Aorta (tissue), 5 donors: ENCODE measurements around the gene PCDHB15. TPM values are rescaled to one million over a fixed set of nuclear protein-coding genes. Genes with fewer than 3 reads are reported as not detected.
A peak's percentile ranks its signal among the peaks of the same experiment; 100 is the strongest.
"Not testable (repeated sequence)": the region's sequence is repeated elsewhere in the genome, so short reads cannot be mapped to it uniquely, and the experiment has no call there.

Experiments
- ATAC-seq: fragments of 200-7000 bp; cut with Tn5 transposase; one replicate; pipeline ENCODE4 v1.9.1; 2022; ENCODE audit warnings: moderate library complexity; ENCODE audit not compliant: low FRiP score
- DNase-seq, 2 donors: peaks; one replicate each; pipeline ENCODE4 v3.0.0-alpha.2; 2020
- H3K27ac ChIP-seq, 2 donors: one replicate each; pipeline ENCODE4 v1.5.1; 2013; ENCODE audit warnings: low read length in 2 of 2, mild to moderate bottlenecking in 2 of 2, moderate library complexity in 2 of 2, control low read depth in 1 of 2, inconsistent platforms in 1 of 2, low read depth in 1 of 2
- H3K27me3 ChIP-seq, 2 donors: one replicate each; pipeline ENCODE4 v1.6.1; 2013; ENCODE audit warnings: control low read depth in 1 of 2, low read length in 1 of 2, mild to moderate bottlenecking in 1 of 2, moderate library complexity in 1 of 2; ENCODE audit not compliant: insufficient read depth in 2 of 2, control insufficient read depth in 1 of 2
- H3K36me3 ChIP-seq, 2 donors: one replicate each; pipeline ENCODE4 v1.6.1; 2013; ENCODE audit warnings: control low read depth in 1 of 2, low read length in 1 of 2, mild to moderate bottlenecking in 1 of 2; ENCODE audit not compliant: insufficient read depth in 2 of 2, control insufficient read depth in 1 of 2
- H3K4me1 ChIP-seq, 2 donors: one replicate each; pipeline ENCODE4 v1.6.1; 2013; ENCODE audit warnings: low read length in 2 of 2, control low read depth in 1 of 2, mild to moderate bottlenecking in 1 of 2, moderate library complexity in 1 of 2; ENCODE audit not compliant: insufficient read depth in 2 of 2, control insufficient read depth in 1 of 2
- H3K4me3 ChIP-seq, 2 donors: one replicate each; pipeline ENCODE4 v1.5.1; 2013; ENCODE audit warnings: low read length in 2 of 2, control low read depth in 1 of 2, mild to moderate bottlenecking in 1 of 2
- H3K9me3 ChIP-seq: one replicate; pipeline ENCODE4 v1.6.1; 2013; ENCODE audit warnings: mild to moderate bottlenecking, low read length; ENCODE audit not compliant: control insufficient read depth
- WGBS, 2 donors: extraction: QIAGEN DNeasy Blood & Tissue Kit; methylation state at CpG; one replicate each; pipeline ENCODE4 v1.1.7; 2013; 5-methylcytosine and 5-hydroxymethylcytosine counted together
- intact Hi-C, 2 donors: fragments of 100-400 bp; cut with DNase I; formaldehyde crosslinking; loops; one replicate each; pipeline versions ENCODE4 v1.14.2 to v1.15.0; 2022
- polyA plus RNA-seq, 2 donors: library from polyadenylated mRNA; stranded (reverse); fragments of 200-250 nt; gene quantifications; one replicate each; pipeline ENCODE4 v1.2.3, GENCODE V29; 2013
- total RNA-seq, 2 donors: library from RNA; stranded (reverse); fragmentation: NEBNext Ultra II Directional; extraction: Animal tissue kit (Norgen Biotek cat#: 25700); gene quantifications; one replicate each; pipeline ENCODE4 v1.2.1, GENCODE V29; 2021
- donor health status: healthy with polysubstance abuse.
- donor health status: Bipolar disorder and iron deficiency.
- donor health status: DM: no; HTN: no; CAD: no.
- donor health status: DM: no; HTN: no; CAD: no.
- donor health status: DM: yes; HTN: yes; CAD: no.

Gene PCDHB15
- total and polyA plus RNA-seq, 4 donors: 4.4 to 12.1 (median 9.8) TPM

DNA sequence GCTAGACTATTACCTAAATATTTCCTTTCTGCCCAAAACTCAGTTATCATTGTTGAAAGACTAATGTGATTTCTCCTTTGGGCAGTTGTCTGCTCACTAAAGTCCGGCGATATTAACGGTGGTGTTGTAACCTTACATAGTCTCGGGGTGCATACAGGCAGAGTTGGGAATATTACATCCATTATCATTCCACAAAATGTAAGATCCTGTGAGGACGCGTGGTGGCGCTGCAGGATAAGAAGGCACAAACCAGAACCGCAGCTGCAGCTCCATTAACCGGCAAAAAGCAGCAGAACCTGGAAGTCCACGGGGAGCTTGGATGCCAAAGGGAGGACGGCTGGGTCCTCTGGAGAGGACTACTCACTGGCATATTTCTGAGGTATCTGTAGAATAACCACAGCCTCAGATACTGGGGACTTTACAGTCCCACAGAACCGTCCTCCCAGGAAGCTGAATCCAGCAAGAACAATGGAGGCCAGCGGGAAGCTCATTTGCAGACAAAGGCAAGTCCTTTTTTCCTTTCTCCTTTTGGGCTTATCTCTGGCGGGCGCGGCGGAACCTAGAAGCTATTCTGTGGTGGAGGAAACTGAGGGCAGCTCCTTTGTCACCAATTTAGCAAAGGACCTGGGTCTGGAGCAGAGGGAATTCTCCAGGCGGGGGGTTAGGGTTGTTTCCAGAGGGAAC lies 31.4 kb upstream of the PCDHB15 start, which contains the start of gene PCDHB13:
Gene PCDHB13 (plus strand): TSS at position 264 of the 684 bp plus-strand sequence. CDS start 205 bp downstream, at position 469.
- intact Hi-C loops, H3K27me3 ChIP-seq, H3K36me3 ChIP-seq, DNase-seq, ATAC-seq, H3K27ac ChIP-seq, H3K4me1 ChIP-seq, H3K4me3 ChIP-seq: not testable (repeated sequence)
- H3K9me3 ChIP-seq: peaks cover 20% of the 10 kb centered on the region
- WGBS, 2 donors: 8 to 10% methylated on average over 11 to 15 of the region's 18 CpGs

DNA sequence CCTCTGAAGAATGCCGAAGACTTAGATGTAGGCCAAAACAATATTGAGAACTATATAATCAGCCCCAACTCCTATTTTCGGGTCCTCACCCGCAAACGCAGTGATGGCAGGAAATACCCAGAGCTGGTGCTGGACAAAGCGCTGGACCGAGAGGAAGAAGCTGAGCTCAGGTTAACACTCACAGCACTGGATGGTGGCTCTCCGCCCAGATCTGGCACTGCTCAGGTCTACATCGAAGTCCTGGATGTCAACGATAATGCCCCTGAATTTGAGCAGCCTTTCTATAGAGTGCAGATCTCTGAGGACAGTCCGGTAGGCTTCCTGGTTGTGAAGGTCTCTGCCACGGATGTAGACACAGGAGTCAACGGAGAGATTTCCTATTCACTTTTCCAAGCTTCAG lies 30.6 kb upstream of the PCDHB15 start:
- H3K4me3 ChIP-seq, H3K27ac ChIP-seq, H3K36me3 ChIP-seq, H3K27me3 ChIP-seq, intact Hi-C loops, H3K4me1 ChIP-seq, DNase-seq: not testable (repeated sequence)
- peak; percentile 7 for ATAC-seq
- H3K9me3 ChIP-seq: peaks cover 19% of the 10 kb centered on the region
- 50 to 52% methylated on average over 9 to 11 of the region's 12 CpGs for WGBS, 2 donors

DNA sequence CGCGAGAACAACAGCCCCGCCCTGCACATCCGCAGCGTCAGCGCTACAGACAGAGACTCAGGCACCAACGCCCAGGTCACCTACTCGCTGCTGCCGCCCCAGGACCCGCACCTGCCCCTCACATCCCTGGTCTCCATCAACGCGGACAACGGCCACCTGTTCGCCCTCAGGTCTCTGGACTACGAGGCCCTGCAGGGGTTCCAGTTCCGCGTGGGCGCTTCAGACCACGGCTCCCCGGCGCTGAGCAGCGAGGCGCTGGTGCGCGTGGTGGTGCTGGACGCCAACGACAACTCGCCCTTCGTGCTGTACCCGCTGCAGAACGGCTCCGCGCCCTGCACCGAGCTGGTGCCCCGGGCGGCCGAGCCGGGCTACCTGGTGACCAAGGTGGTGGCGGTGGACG lies 29.7 kb upstream of the PCDHB15 start:
- H3K27ac ChIP-seq, ATAC-seq, DNase-seq, intact Hi-C loops, H3K27me3 ChIP-seq, H3K36me3 ChIP-seq, H3K4me3 ChIP-seq, H3K4me1 ChIP-seq: not testable (repeated sequence)
- H3K9me3 ChIP-seq: peaks cover 14% of the 10 kb centered on the region
- 26 to 29% methylated on average over 27 to 37 of the region's 40 CpGs for WGBS, 2 donors

DNA sequence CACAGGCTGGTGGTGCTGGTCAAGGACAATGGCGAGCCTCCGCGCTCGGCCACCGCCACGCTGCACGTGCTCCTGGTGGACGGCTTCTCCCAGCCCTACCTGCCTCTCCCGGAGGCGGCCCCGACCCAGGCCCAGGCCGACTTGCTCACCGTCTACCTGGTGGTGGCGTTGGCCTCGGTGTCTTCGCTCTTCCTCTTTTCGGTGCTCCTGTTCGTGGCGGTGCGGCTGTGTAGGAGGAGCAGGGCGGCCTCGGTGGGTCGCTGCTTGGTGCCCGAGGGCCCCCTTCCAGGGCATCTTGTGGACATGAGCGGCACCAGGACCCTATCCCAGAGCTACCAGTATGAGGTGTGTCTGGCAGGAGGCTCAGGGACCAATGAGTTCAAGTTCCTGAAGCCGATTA lies 29.2 kb upstream of the PCDHB15 start:
- H3K27ac ChIP-seq, H3K36me3 ChIP-seq, H3K4me3 ChIP-seq, ATAC-seq, intact Hi-C loops, H3K27me3 ChIP-seq, DNase-seq, H3K4me1 ChIP-seq: not testable (repeated sequence)
- H3K9me3 ChIP-seq: peaks cover 14% of the 10 kb centered on the region
- 27 to 30% methylated on average over 9 to 23 of the region's 26 CpGs for WGBS, 2 donors

DNA sequence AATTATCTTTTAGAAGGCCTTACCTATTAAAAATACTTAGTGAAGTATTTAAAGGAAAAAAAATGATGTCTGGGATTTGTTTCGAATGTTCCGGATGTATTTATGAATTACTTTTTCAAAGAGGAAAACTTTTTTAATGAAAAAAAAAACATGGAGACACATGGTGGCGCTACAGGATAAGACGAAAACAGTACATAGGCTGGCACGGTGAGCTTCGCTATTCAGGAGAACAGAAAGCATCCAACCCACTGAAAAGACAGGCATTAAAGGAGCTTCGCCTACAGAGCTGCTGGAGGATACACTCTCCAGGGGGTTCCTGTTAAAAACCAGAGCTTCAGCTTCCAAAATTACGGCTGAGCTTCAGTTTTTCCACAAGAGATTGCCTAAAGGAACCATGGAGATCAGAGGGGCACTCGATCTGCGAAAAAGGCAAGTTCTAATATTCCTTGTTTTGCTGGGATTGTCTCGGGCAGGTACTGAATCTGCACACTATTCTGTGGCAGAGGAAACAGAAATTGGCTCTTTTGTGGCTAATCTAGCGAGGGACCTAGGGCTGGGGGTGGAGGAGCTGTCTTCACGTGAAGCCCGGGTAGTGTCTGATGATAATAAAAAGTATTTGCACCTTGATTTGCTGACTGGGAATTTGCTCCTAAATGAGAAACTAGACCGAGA lies 21.9 kb upstream of the PCDHB15 start, which contains the start of gene PCDHB14:
Gene PCDHB14 (plus strand): TSS at position 232 of the 672 bp plus-strand sequence. CDS start 163 bp downstream, at position 395.
- ATAC-seq (no peak), DNase-seq (no peak)
- no peaks in the 10 kb centered on the region for H3K4me1 ChIP-seq
- H3K36me3 ChIP-seq: peaks cover 3% of the 10 kb centered on the region in 2 donors
- no peak within 1 kb of the TSS for H3K27ac ChIP-seq
- intact Hi-C loops: no loop called here
- H3K4me3 ChIP-seq: peak within 1 kb of the TSS in 1 of 2 donors; percentile 26
- H3K9me3 ChIP-seq: peaks cover 23% of the 10 kb centered on the region
- no peaks in the 10 kb centered on the region for H3K27me3 ChIP-seq
- 18% methylated on average over 15 of the region's 15 CpGs for WGBS, 2 donors

DNA sequence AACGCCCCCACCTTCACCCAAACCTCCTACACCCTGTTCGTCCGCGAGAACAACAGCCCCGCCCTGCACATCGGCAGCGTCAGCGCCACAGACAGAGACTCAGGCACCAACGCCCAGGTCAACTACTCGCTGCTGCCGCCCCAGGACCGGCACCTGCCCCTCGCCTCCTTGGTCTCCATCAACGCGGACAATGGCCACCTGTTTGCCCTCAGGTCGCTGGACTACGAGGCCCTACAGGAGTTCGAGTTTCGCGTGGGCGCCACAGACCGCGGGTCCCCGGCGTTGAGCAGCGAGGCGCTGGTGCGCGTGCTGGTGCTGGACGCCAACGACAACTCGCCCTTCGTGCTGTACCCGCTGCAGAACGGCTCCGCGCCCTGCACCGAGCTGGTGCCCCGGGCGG lies 20.4 kb upstream of the PCDHB15 start:
- H3K27me3 ChIP-seq, ATAC-seq, H3K4me3 ChIP-seq, intact Hi-C loops, H3K27ac ChIP-seq, H3K36me3 ChIP-seq, DNase-seq, H3K4me1 ChIP-seq: not testable (repeated sequence)
- peaks cover 21% of the 10 kb centered on the region for H3K9me3 ChIP-seq
- WGBS, 2 donors: 14 to 19% methylated on average over 26 to 35 of the region's 40 CpGs

DNA sequence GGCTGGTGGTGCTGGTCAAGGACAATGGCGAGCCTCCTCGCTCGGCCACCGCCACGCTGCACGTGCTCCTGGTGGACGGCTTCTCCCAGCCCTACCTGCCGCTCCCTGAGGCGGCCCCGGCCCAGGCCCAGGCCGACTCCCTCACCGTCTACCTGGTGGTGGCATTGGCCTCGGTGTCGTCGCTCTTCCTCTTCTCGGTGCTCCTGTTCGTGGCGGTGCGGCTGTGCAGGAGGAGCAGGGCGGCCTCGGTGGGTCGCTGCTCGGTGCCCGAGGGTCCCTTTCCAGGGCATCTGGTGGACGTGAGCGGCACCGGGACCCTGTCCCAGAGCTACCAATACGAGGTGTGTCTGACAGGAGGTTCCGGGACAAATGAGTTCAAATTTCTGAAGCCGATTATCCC lies 19.8 kb upstream of the PCDHB15 start:
- H3K4me1 ChIP-seq, DNase-seq, H3K36me3 ChIP-seq, intact Hi-C loops, H3K4me3 ChIP-seq, ATAC-seq, H3K27ac ChIP-seq, H3K27me3 ChIP-seq: not testable (repeated sequence)
- 23 to 26% methylated on average over 22 to 30 of the region's 30 CpGs for WGBS, 2 donors
- peaks cover 21% of the 10 kb centered on the region for H3K9me3 ChIP-seq

DNA sequence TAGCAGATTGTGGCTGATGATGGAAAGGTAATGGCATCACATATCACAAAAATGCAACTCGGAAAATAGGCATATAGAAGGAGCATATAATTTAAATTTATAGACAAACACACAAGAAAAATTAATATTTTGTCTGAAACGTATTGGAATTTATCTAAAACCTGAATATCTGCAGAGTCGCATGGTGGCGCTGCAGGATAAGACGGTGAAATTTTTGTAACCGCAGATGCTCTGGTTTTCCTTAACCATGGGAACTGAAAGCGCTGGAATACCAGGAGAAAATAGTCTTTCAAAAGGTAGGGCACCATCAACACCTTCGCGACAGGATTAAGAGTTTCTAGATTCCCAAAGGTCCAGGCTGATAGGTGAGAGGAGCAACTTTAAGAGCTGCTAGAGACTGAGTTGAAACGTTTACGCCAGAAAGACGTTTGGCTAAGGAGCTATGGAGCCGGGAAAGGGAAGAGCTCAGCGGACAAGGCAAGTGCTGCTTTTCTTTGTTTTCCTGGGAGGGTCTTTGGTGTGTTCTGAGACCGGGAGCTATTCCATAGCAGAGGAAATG lies 11.0 kb upstream of the PCDHB15 start:
- H3K27ac ChIP-seq: no peak overlapping the region
- H3K36me3 ChIP-seq: no peaks in the 10 kb centered on the region
- peaks cover 0 to 1% of the 10 kb centered on the region in 2 donors for H3K27me3 ChIP-seq
- peak overlapping the region in 1 of 2 donors; percentile 30 for H3K4me3 ChIP-seq
- ATAC-seq: no peak
- H3K9me3 ChIP-seq: peaks cover 21% of the 10 kb centered on the region
- WGBS, 2 donors: 4 to 5% methylated on average over 15 of the region's 15 CpGs
- intact Hi-C loops: loop anchor here (10.0 kb wide), 2 partner anchors 121 to 331 kb away; partner anchors contain the start of genes PCDHGA4 (in 1 of the 2), PCDHGB1 (in 1 of the 2) and PCDHGB2 (in 1 of the 2)
- no peak for DNase-seq
- H3K4me1 ChIP-seq: no peaks in the 10 kb centered on the region
